ENCODE measurements around the gene MCF2L.

Gene MCF2L

GRCh38 chr13:112943309-112944125 lies 25.5 kb upstream of the MCF2L start:
- peak; percentile 30 for DNase-seq

- no peak for DNase-seq
Observed at GRCh38 chr13:112947796-112948195, 21.2 kb upstream of the MCF2L start.

GRCh38 chr13:112951674-112952371 lies 17.2 kb upstream of the MCF2L start:
- DNase-seq = no peak

- no peak for DNase-seq
Observed at GRCh38 chr13:112952759-112953551, 16.1 kb upstream of the MCF2L start.

GRCh38 chr13:112953591-112954487 lies 15.2 kb upstream of the MCF2L start:
- no peak for DNase-seq

GRCh38 chr13:112954488-112955270 lies 14.3 kb upstream of the MCF2L start:
- no peak for DNase-seq

- no peak for DNase-seq
Observed at GRCh38 chr13:112955271-112955937, 13.6 kb upstream of the MCF2L start.

- DNase-seq = no peak
Observed at GRCh38 chr13:112955956-112956355, 13.1 kb upstream of the MCF2L start.

GRCh38 chr13:112956571-112957294 lies 12.3 kb upstream of the MCF2L start:
- no peak for DNase-seq

- no peak for DNase-seq
Observed at GRCh38 chr13:112957295-112957677, 11.7 kb upstream of the MCF2L start.

GRCh38 chr13:112958127-112958989 lies 10.7 kb upstream of the MCF2L start:
- DNase-seq = no peak

- no peak for DNase-seq
Observed at GRCh38 chr13:112959206-112959605, 9.8 kb upstream of the MCF2L start.

GRCh38 chr13:112959701-112960542 lies 9.1 kb upstream of the MCF2L start:
- DNase-seq = no peak

GRCh38 chr13:112960706-112961105 lies 8.3 kb upstream of the MCF2L start:
- DNase-seq = no peak

GRCh38 chr13:112961457-112962369 lies 7.3 kb upstream of the MCF2L start:
- no peak for DNase-seq

- DNase-seq = no peak
Observed at GRCh38 chr13:112962396-112962795, 6.6 kb upstream of the MCF2L start.

- no peak for DNase-seq
Observed at GRCh38 chr13:112962911-112963625, 5.9 kb upstream of the MCF2L start.

Measured in activated CD4-positive, alpha-beta T cell treated with anti-CD3 and anti-CD28 coated beads, Interleukin-10, Interleukin-2, amounts not matched to agents 100 ng/mL and 50 ng/mL, durations not matched to agents 16 hours and 8 hours (primary cell).